HG03175 (cell line): ENCODE results near the gene INPP1.
A peak's percentile ranks its signal among the peaks of the same experiment; 100 is the strongest.

ENCODE experiments used
- ATAC-seq: cut with Tn5 transposase; IDR thresholded peaks from one replicate; pipeline ENCODE4 v1.9.1; 2021; ENCODE audit warnings: mild to moderate bottlenecking, moderate library complexity; ENCODE audit not compliant: unreplicated experiment

Gene INPP1

GRCh38 chr2:190407662-190408537, 64.5 kb downstream of the INPP1 start, which contains the start of gene MFSD6:
TSS of gene MFSD6 (plus strand) at chr2:190408355. CDS start at chr2:190436030, 27,675 bp downstream.
- ATAC-seq: peak; percentile 56

DNA sequence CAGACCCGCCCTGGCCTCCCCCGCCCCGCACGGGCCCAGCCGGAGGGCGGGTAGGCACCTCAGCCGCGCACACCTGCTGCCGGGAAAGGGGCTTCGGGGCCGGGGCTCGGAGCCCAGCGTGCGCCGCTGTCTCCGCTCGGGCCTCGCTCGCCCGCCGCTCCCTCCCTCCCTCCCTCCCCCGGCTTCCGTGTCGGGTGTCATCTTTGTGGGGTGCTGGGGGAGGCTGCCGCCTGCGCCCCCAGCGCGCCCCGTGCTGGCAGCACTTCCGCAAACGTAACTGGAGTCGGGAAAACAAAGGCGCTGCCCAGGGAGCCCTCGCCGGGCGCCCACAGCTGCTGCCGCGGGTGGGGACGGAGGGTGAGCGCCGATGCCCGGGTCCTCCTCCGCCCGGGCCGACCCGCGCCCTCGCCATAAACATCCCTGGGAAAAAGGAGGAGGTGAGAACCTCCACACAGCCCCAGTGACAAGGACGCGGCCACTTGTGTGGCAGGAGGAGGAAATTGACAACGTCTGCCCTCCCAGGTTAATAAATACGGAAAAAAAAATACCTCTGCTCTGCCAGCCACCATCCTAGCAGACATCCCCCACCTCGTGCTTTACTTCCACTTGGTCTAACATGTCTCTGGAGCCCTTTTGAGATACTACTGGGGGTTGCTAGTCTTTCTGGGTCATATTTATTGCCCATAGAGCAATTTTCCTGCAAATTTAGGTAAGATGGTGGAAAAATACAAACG, 65.3 kb downstream of the INPP1 start:
- ATAC-seq: peak; percentile 62

DNA sequence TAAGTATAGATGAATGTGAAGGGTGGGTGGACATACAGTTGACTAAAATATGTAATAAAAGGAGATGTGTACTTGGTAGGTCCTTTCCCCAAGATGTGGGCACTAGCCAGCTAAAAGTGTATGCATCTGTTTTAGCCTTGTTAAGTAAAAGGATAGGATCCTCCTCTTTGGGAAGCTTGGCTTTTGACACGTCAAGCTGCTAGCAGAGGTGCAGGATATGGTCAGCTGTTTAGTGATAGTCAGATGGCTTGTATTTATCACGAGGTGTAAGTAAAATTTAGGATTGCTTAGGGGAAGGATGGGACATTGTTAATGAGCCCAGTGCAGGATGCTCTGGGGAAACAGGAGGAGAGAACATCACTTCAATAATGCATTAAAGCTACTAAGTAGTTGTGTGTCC, 66.2 kb downstream of the INPP1 start:
- no peak for ATAC-seq

GRCh38 chr2:190410166-190410565, 66.8 kb downstream of the INPP1 start:
- ATAC-seq: no peak

DNA sequence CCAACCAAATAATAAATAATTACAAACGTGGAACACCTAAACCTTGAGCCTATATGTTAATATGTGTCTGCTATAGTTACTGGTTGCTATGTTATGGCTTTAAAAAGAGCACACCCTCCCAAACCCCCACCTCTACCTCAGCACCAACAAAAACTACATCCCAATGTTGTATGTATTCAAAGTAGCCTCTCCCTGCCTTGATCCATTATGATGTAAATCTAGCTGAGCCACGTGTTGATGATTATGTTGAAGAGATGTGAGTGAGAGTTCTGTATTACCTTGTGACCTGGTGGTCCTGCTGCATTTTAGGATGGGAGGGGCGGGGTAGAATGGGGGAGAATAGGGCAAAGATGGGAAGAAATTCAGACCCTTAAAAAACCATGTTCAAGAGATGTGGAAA, 69.6 kb downstream of the INPP1 start:
- ATAC-seq: no peak

GRCh38 chr2:190413421-190413820, 70.0 kb downstream of the INPP1 start:
- ATAC-seq: no peak

GRCh38 chr2:190415251-190415650, 71.9 kb downstream of the INPP1 start:
- no peak for ATAC-seq

DNA sequence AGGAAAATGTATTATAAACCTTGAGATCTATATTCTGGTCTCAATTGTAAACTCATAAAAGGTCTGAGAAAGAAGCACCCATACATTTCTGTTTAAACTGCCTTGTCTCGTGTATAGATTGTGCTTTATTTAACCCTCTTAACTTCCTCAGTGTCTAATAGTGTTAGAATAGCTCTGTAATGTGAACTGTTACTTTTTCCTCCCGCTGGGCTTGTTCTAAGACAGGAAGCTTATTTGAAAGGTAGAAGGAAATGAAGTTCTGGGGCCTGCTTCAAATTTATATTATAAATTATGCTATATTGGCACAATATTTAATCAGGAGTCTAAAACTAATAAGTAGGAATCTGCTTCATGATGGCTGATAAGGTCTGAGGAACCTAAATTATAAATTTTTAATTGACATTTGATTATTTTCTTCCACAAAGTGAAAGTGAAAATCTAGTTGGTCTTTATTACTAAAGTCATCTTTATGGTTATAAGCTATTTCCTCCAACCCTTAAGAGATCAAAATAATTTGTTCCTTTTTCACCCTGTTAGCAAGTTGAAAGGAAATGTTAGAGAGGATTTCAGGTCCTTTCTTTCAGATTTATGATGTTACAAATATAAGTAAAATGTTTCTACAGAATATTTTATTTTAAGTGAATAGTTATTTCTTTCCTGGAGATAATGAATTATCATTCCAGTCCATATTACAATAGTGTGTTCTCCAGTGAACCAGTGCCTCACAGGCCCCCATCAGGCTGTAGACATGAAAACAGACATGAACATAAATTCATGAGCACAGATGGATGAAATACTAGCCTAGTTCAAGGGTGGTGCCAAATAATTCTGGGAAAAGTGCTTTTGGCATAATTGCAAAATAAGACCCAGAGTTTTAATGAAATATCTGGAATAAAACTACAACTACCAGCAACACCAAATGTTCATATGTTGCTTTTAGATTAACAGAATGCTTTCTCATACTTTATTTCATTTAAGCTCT, 72.7 kb downstream of the INPP1 start:
- peak; percentile 55 for ATAC-seq

DNA sequence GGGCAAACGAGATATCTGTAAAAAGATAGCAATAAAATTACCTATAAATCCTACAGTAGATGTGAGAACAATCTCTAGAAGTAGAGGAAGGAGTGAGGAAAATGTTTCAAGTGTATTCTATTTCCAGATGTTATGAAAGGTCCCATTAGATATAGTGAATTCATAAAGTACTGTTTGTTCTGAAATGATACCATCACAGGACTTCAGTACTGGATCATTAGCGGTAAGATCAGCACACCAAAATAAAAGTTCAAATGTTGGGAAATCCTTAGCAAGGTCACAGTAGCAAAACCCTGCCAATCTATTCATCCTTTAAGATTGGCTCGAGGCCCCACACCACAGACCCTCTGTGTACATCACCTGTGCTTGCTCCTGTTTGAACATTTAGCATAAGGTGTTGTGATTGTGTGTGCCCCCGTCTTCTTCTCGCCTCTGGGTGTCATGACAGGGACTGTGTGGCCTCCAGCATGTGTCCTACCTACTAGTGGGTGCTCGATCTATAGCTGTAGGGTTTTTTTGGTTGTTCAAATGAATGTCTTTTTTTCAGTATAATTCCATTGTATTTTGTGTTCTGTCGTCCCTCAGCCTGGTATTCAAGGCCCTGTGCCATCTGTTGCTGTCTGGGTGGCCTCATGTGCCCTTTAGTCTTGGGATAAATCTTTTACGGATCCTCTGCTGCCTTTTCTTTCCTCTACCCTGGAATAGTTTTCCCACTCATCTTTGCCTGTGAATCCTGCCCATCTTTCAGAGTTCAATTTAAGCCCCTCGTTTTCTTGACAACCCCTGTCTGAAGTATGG, 73.9 kb downstream of the INPP1 start:
- no peak for ATAC-seq

DNA sequence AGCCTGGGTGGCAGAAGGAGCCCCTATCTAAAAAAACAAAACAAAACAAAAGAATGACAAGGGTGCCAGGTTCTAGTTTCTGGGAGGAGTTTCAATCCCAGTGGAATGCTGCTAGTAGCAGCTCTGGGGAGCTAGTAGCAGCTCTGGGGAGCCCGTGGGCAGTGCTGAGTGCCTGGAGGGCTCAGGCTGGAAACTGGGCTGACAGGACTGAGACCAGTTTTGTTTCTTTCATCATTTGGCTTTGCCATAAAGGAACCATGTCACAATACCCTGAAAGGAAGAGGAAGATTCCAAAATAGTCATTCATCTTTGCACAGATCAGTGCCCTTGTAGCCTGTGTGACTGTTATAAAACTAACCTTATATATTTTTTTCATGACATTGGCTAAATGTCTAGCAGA, 75.3 kb downstream of the INPP1 start:
- ATAC-seq: no peak

DNA sequence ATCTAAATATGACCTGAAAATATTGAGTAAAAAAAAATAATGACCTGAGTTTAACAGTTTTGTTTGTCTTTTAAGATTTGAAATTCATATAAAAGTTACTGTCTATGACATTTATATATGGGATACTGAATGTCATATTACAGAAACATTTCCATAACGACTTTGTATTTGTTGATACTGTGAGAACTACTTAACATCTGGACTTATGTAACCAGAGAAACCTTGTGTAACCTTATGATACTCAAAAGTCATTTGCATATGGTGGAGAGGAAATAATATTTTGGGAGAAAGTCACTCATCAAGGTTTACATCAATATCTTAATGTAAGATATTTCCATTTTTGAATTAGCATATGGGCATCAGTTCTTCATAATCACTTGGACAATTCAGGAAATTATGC, 77.4 kb downstream of the INPP1 start:
- no peak for ATAC-seq
